Colon (tissue), 2 donors: ENCODE data around the gene LRRN1.

Source experiments
- FAIRE-seq: peaks from 2 replicates; lab custom pipeline; 2012; peaks lifted over from hg19 to GRCh38; lab: Jason Lieb, UNC
- donor health status: control.
- donor health status: control.

LRRN1 gene

GRCh38 chr3:3799173-3800079 is at the start of gene LRRN1:
Gene LRRN1, plus strand, starts transcription at chr3:3799431. Its CDS starts 45,211 bp downstream, at chr3:3844642.
- FAIRE-seq, result no peak

GRCh38 chr3:3753416-3753815 is 45.8 kb upstream of the LRRN1 start:
- FAIRE-seq, result no peak

GRCh38 chr3:3765661-3766060 is 33.6 kb upstream of the LRRN1 start:
- no peak for FAIRE-seq

GRCh38 chr3:3766140-3766539 is 33.1 kb upstream of the LRRN1 start:
- no peak for FAIRE-seq

- no peak for FAIRE-seq
Observed at GRCh38 chr3:3771094-3771493, 28.1 kb upstream of the LRRN1 start.

GRCh38 chr3:3771567-3771966 is 27.7 kb upstream of the LRRN1 start:
- no peak for FAIRE-seq

GRCh38 chr3:3772338-3772737 is 26.9 kb upstream of the LRRN1 start:
- no peak for FAIRE-seq

- no peak for FAIRE-seq
Observed at GRCh38 chr3:3772920-3773319, 26.3 kb upstream of the LRRN1 start.

GRCh38 chr3:3776607-3777006 is 22.6 kb upstream of the LRRN1 start:
- FAIRE-seq, result no peak

- no peak for FAIRE-seq
Observed at GRCh38 chr3:3778216-3778615, 21.0 kb upstream of the LRRN1 start.

GRCh38 chr3:3778641-3779270 is 20.5 kb upstream of the LRRN1 start:
- no peak for FAIRE-seq

- no peak for FAIRE-seq
Observed at GRCh38 chr3:3782457-3782856, 16.8 kb upstream of the LRRN1 start.

GRCh38 chr3:3783210-3783609 is 16.0 kb upstream of the LRRN1 start:
- FAIRE-seq, result no peak

GRCh38 chr3:3783696-3784095 is 15.5 kb upstream of the LRRN1 start:
- FAIRE-seq, result no peak

- FAIRE-seq, result no peak
Observed at GRCh38 chr3:3792391-3792790, 6.8 kb upstream of the LRRN1 start.

GRCh38 chr3:3798631-3799113 is 559 bp upstream of the LRRN1 start:
- FAIRE-seq, result no peak

GRCh38 chr3:3800080-3800455 is 837 bp downstream of the LRRN1 start:
- FAIRE-seq, result no peak

- FAIRE-seq, result no peak
Observed at GRCh38 chr3:3800685-3801493, 1.7 kb downstream of the LRRN1 start.

- FAIRE-seq, result no peak
Observed at GRCh38 chr3:3801494-3801841, 2.2 kb downstream of the LRRN1 start.

GRCh38 chr3:3802046-3802445 is 2.8 kb downstream of the LRRN1 start:
- FAIRE-seq, result no peak

- FAIRE-seq, result no peak
Observed at GRCh38 chr3:3804560-3804959, 5.3 kb downstream of the LRRN1 start.

- no peak for FAIRE-seq
Observed at GRCh38 chr3:3806092-3806491, 6.9 kb downstream of the LRRN1 start.

- FAIRE-seq, result no peak
Observed at GRCh38 chr3:3806856-3807255, 7.6 kb downstream of the LRRN1 start.
